ENCODE measurements around the gene DNAJC3.

GRCh38 chr13:95814495-95814894 lies 137.6 kb downstream of the DNAJC3 start:
- TF ChIP-seq CTCF (IDR thresholded peaks at IDR 0.05) (no peak), EP300 (IDR thresholded peaks at IDR 0.05) (no peak), POLR2A (IDR thresholded peaks at IDR 0.05) (no peak)
